Ramos (cell line): ENCODE measurements around the gene FBXO22.
"Not testable (repeated sequence)": the region's sequence is repeated elsewhere in the genome, so short reads cannot be mapped to it uniquely, and the experiment has no call there.

Experiments
- in situ Hi-C: fragments of 300-500 bp; cut with MboI; formaldehyde crosslinking; loops from one replicate; pipeline ENCODE4 v1.14.3; 2022; ENCODE audit warnings: low sequenced_read_pairs; ENCODE audit not compliant: unreplicated experiment

FBXO22 gene

GRCh38 chr15:75903331-75904239, at the start of gene FBXO22:
Gene FBXO22, plus strand, starts transcription at chr15:75903878. Its CDS starts 86 bp downstream, at chr15:75903964.
- in situ Hi-C loops: no loop called here

- in situ Hi-C loops: no loop called here
Observed at GRCh38 chr15:75857886-75858285, 45.8 kb upstream of the FBXO22 start.

GRCh38 chr15:75861750-75862402, 41.8 kb upstream of the FBXO22 start:
- in situ Hi-C loops: no loop called here

- in situ Hi-C loops: no loop called here
Observed at GRCh38 chr15:75862796-75863195, 40.9 kb upstream of the FBXO22 start.

- in situ Hi-C loops: no loop called here
Observed at GRCh38 chr15:75864213-75865059, 39.2 kb upstream of the FBXO22 start.

GRCh38 chr15:75866045-75866444, 37.6 kb upstream of the FBXO22 start:
- in situ Hi-C loops: not testable (repeated sequence)

GRCh38 chr15:75866916-75867315, 36.8 kb upstream of the FBXO22 start:
- in situ Hi-C loops: no loop called here

GRCh38 chr15:75867449-75867848, 36.2 kb upstream of the FBXO22 start:
- in situ Hi-C loops: no loop called here

GRCh38 chr15:75868019-75868418, 35.7 kb upstream of the FBXO22 start:
- in situ Hi-C loops: no loop called here

GRCh38 chr15:75869446-75869845, 34.2 kb upstream of the FBXO22 start:
- in situ Hi-C loops: no loop called here

- in situ Hi-C loops: not testable (repeated sequence)
Observed at GRCh38 chr15:75871589-75871988, 32.1 kb upstream of the FBXO22 start.

GRCh38 chr15:75872403-75872990, 31.2 kb upstream of the FBXO22 start:
- in situ Hi-C loops: no loop called here

- in situ Hi-C loops: no loop called here
Observed at GRCh38 chr15:75884041-75884440, 19.6 kb upstream of the FBXO22 start.

GRCh38 chr15:75887178-75887577, 16.5 kb upstream of the FBXO22 start:
- in situ Hi-C loops: no loop called here

GRCh38 chr15:75891895-75892294, 11.8 kb upstream of the FBXO22 start:
- in situ Hi-C loops: no loop called here

- in situ Hi-C loops: no loop called here
Observed at GRCh38 chr15:75895731-75896130, 7.9 kb upstream of the FBXO22 start.

GRCh38 chr15:75900577-75900976, 3.1 kb upstream of the FBXO22 start:
- in situ Hi-C loops: no loop called here

GRCh38 chr15:75902129-75902557, 1.5 kb upstream of the FBXO22 start:
- in situ Hi-C loops: no loop called here

- in situ Hi-C loops: no loop called here
Observed at GRCh38 chr15:75905231-75905630, 1.6 kb downstream of the FBXO22 start.

- in situ Hi-C loops: not testable (repeated sequence)
Observed at GRCh38 chr15:75910355-75910754, 6.7 kb downstream of the FBXO22 start.
